Prostate gland (tissue), 2 donors: ENCODE results near the gene UBALD1. TPM values are rescaled to one million over a fixed set of nuclear protein-coding genes. Genes with fewer than 3 reads are reported as not detected.

ENCODE experiments used
- DNase-seq: peaks from one replicate; pipeline ENCODE4 v3.0.0-alpha.2; 2019; ENCODE audit warnings: low spot score
- H3K27ac ChIP-seq, 2 donors: fragments of 200-600 bp; sonication (generic); 2 replicates each; pipeline ENCODE4 v1.5.1; 2017 to 2019
- H3K27me3 ChIP-seq: fragments of 200-600 bp; sonication (generic); replicated peaks from 2 replicates; pipeline ENCODE4 v1.5.1; 2019; ENCODE audit not compliant: insufficient read depth
- H3K36me3 ChIP-seq, 2 donors: fragments of 200-600 bp; sonication (generic); 1 replicate in 1 of 2; 2 replicates in 1 of 2; pipeline versions ENCODE4 v1.5.1 to v1.8.1; 2017 to 2019
- H3K4me1 ChIP-seq: fragments of 200-600 bp; sonication (generic); replicated peaks from 2 replicates; pipeline ENCODE4 v1.5.1; 2019
- H3K4me3 ChIP-seq, 2 donors: fragments of 200-600 bp; sonication (generic); 2 replicates each; pipeline ENCODE4 v1.5.1; 2017 to 2019
- H3K9me3 ChIP-seq: fragments of 200-600 bp; sonication (generic); 2 replicates; pipeline ENCODE4 v1.5.1; 2017
- CTCF ChIP-seq, 4 experiments: fragments of 200-600 bp in 2 of 4; fragments of 450-650 bp in 2 of 4; sonication (generic) in 2 of 4; IDR thresholded peaks; 1 replicate in 3 of 4; 2 replicates in 1 of 4; pipeline ENCODE4 v1.5.1; 2016 to 2019; ENCODE audit warnings: antibody characterized with exemption in 4 of 4, mild to moderate bottlenecking in 2 of 4, moderate library complexity in 2 of 4
- POLR2A ChIP-seq: fragments of 450-650 bp; IDR thresholded peaks from one replicate; pipeline ENCODE4 v1.6.1; 2016; ENCODE audit warnings: antibody characterized with exemption, mild to moderate bottlenecking
- POLR2AphosphoS5 ChIP-seq: sonication (generic); formaldehyde crosslinking; IDR thresholded peaks from one replicate; pipeline ENCODE4 v1.6.1; 2017; ENCODE audit warnings: antibody characterized with exemption
- WGBS: methylation state at CpG from one replicate; pipeline ENCODE4 v1.1.5; 2018; 5-methylcytosine and 5-hydroxymethylcytosine counted together
- intact Hi-C: fragments of 100-400 bp; cut with DNase I; formaldehyde crosslinking; loops from one replicate; pipeline ENCODE4 v1.14.2; 2022
- total RNA-seq, 2 donors: library from RNA; depleted of rRNA; stranded (reverse); fragments of >200 nt; gene quantifications; one replicate each; pipeline ENCODE4 v1.1.0, GENCODE V29; 2016

The UBALD1 gene
- 10 to 100 TPM; 14.5 to 22.1 TPM for total RNA-seq

GRCh38 chr16:4614571-4615383, at the start of gene UBALD1:
UBALD1 (minus strand) TSS chr16:4614888; CDS start chr16:4614797, 91 bp downstream.
- peak within 1 kb of the TSS; percentile 96 to 98 for H3K4me3 ChIP-seq
- peak; percentile 90 for DNase-seq
- H3K36me3 ChIP-seq = no peaks in the 10 kb centered on the region
- H3K4me1 ChIP-seq = peaks cover 24% of the 10 kb centered on the region
- WGBS = 6% methylated on average over 81 of the region's 100 CpGs
- intact Hi-C loops = loop anchor here (5.0 to 10.0 kb wide), 3 partner anchors 78 to 343 kb away; partner anchors contain the start of genes ANKS3, DNAAF8, NUDT16L1 and SEC14L5
- TF ChIP-seq CTCF (IDR thresholded peaks at IDR 0.05) = peak in 1 of 4 experiments; percentile 27
- peak; percentile 99 for TF ChIP-seq POLR2AphosphoS5
- TF ChIP-seq POLR2A = peak; percentile 98
- no peaks in the 10 kb centered on the region for H3K9me3 ChIP-seq
- no peaks in the 10 kb centered on the region for H3K27me3 ChIP-seq
- peak within 1 kb of the TSS; percentile 100 for H3K27ac ChIP-seq

GRCh38 chr16:4663777-4664465, 49.2 kb upstream of the UBALD1 start:
- H3K9me3 ChIP-seq = no peaks in the 10 kb centered on the region
- H3K27ac ChIP-seq = no peak overlapping the region
- H3K27me3 ChIP-seq = no peaks in the 10 kb centered on the region
- H3K4me3 ChIP-seq = no peak overlapping the region
- H3K36me3 ChIP-seq = peaks cover 0 to 12% of the 10 kb centered on the region in 2 donors
- H3K4me1 ChIP-seq = peaks cover 1% of the 10 kb centered on the region
- no peak for DNase-seq
- intact Hi-C loops = no loop called here
- TF ChIP-seq POLR2A = no peak
- no peak for TF ChIP-seq POLR2AphosphoS5
- TF ChIP-seq CTCF (IDR thresholded peaks at IDR 0.05) = no peak
- WGBS = 74% methylated on average over 25 of the region's 25 CpGs

- DNase-seq = no peak
- H3K36me3 ChIP-seq = peaks cover 0 to 12% of the 10 kb centered on the region in 2 donors
- H3K4me1 ChIP-seq = no peaks in the 10 kb centered on the region
- H3K27me3 ChIP-seq = no peaks in the 10 kb centered on the region
- no peak overlapping the region for H3K27ac ChIP-seq
- intact Hi-C loops = no loop called here
- no peaks in the 10 kb centered on the region for H3K9me3 ChIP-seq
- 82% methylated on average over 5 of the region's 5 CpGs for WGBS
- no peak overlapping the region for H3K4me3 ChIP-seq
- TF ChIP-seq POLR2A (no peak), CTCF (IDR thresholded peaks at IDR 0.05) (no peak), POLR2AphosphoS5 (no peak)
These were observed 48.7 kb upstream of the UBALD1 start for GRCh38 chr16:4663465-4663776.

- 54% methylated on average over 11 of the region's 11 CpGs for WGBS
- intact Hi-C loops = no loop called here
- no peaks in the 10 kb centered on the region for H3K9me3 ChIP-seq
- H3K27me3 ChIP-seq = no peaks in the 10 kb centered on the region
- H3K4me3 ChIP-seq = no peak overlapping the region
- no peaks in the 10 kb centered on the region for H3K4me1 ChIP-seq
- no peak overlapping the region for H3K27ac ChIP-seq
- H3K36me3 ChIP-seq = peaks cover 0 to 6% of the 10 kb centered on the region in 2 donors
- TF ChIP-seq POLR2A (no peak), CTCF (IDR thresholded peaks at IDR 0.05) (no peak), POLR2AphosphoS5 (no peak)
- no peak for DNase-seq
These were observed 47.0 kb upstream of the UBALD1 start for GRCh38 chr16:4661661-4662060.
